Measurements from ENCODE around the gene CACNB1.

DNA sequence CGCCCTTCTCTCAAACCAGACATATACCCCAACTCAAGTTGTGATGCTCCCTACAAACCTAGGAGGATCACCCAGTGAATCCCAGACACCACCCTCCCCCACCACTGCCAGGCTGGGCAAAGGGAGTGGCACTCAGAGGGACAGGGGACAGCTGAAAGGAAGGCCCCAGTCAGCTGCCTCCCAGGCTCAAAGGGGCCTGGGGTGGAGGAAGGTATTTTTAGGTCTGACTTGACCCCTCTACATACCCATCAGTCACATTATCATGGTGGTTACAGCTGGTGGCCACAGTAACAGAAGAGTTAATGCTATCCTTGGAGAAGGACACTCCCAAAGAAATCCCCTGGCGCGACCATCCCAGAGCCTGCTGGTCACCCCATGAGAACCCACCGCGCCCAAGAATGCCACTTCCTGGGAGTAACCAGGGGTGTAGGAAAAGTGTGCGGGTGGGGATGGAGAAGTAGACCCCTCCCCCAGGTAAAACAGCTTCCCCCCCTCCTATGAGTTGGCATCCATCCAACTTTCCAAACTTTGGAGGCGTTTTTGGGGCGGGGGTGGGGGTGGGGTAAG, 1.1 kb downstream of the CACNB1 start:
- TF ChIP-seq RCOR1 (IDR thresholded peaks at IDR 0.05; ENCODE audit: insufficient replicate concordance, low read length) (no peak), FOS (IDR thresholded peaks at IDR 0.05; ENCODE audit: low read depth, low read length) (no peak), CEBPB (IDR thresholded peaks at IDR 0.05; ENCODE audit: low read depth, low read length) (no peak)
- TF ChIP-seq, protein P1, sequence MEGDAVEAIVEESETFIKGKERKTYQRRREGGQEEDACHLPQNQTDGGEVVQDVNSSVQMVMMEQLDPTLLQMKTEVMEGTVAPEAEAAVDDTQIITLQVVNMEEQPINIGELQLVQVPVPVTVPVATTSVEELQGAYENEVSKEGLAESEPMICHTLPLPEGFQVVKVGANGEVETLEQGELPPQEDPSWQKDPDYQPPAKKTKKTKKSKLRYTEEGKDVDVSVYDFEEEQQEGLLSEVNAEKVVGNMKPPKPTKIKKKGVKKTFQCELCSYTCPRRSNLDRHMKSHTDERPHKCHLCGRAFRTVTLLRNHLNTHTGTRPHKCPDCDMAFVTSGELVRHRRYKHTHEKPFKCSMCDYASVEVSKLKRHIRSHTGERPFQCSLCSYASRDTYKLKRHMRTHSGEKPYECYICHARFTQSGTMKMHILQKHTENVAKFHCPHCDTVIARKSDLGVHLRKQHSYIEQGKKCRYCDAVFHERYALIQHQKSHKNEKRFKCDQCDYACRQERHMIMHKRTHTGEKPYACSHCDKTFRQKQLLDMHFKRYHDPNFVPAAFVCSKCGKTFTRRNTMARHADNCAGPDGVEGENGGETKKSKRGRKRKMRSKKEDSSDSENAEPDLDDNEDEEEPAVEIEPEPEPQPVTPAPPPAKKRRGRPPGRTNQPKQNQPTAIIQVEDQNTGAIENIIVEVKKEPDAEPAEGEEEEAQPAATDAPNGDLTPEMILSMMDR (conservative IDR thresholded peaks at IDR 0.05; ENCODE audit: low read depth, low read length), result no peak

Measured in IMR-90 (cell line).